Amygdala (tissue), 56 donors: Measurements from ENCODE around the gene UBAP2.
A peak's percentile ranks its signal among the peaks of the same experiment; 100 is the strongest.
"Not testable (repeated sequence)": the region's sequence is repeated elsewhere in the genome, so short reads cannot be mapped to it uniquely, and the experiment has no call there.

Source experiments
- DNase-seq, 56 donors: peaks; one replicate each; lab custom pipeline; 2025; lab: John Stamatoyannopoulos, UW

UBAP2 gene

DNA sequence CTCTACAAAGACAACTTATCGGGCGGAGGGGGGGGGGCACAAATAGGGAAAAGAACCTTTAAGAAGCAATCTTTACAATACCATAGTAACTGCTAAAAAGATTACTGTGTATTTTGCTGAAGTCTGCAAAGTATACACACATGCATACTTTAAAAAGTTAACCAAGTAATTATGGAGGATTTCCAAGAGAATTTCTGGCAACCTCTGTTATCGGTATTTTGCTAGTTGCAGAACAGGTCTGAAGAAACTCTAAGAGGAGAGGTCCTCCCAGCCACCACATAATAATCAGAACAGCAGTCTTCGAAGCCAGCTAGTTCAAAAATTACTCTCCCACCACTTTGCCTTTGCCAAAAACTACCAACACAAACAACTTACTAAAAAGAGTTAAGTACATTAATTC is 56.1 kb downstream of the UBAP2 start:
- DNase-seq, result no peak

DNA sequence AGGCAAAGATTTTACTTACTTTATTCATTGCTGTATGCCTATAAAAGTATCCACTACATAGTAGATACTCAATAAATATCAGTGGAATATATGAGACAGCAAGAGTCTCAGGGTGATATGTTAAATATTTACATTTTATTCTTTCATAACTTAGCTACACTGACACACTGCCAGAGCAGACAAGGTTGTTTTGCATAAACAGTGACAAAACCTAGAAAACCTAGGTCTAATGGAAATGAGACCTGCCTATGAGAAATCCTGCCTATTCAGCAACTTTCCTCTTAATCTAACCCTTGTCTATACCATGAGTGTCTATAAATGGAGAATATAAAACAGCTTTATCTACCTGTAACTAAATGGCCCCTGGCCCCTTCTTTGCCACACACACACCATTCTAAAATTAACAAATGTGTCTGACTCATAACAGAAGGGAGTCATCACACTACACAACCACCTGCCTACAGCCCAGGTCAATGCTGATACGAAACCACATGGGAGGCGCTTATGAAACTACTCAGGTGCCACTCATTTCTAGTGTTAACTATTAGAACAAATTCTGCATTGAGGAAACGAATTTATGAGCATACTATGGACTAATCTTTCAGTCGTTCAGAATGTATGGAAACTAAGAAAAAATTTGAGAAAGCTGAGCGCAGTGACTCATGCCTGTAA is 60.3 kb downstream of the UBAP2 start:
- no peak for DNase-seq

DNA sequence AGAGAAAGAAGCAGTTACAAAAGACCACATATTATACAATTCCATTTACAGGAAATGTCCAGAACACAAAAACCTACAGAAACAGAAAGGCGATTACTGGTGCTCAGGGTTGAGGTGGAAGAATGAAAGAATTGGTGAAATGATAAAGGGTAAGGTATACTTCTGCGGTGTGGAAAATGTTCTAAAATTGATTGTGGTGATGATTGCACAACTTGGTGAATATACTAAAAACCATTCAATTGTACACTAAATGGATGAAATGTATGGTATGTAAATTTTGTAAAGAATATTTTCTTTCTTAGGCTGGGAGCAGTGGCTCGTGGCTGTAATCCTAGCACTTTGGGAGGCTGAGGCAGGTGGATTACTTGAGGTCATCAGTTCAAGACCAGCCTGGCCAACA is 72.3 kb downstream of the UBAP2 start:
- no peak for DNase-seq

DNA sequence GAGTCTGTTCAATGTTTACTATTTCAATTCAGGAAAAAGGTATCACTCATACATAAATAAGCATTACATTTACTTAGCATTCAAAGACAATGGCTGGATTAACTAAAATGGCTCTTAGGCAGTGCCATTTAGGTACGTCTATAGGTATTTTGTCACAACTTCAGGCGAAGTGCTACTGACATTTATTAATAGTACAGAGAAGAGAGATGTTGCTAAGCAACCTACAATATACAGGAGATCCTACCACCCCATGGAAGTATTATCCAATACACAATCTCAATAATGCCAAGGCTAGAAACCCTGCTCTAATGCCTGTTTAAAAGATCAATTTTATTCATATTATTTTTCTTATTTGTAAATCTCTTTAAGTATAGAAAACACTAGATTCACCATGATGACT is 76.0 kb downstream of the UBAP2 start:
- DNase-seq, result no peak

DNA sequence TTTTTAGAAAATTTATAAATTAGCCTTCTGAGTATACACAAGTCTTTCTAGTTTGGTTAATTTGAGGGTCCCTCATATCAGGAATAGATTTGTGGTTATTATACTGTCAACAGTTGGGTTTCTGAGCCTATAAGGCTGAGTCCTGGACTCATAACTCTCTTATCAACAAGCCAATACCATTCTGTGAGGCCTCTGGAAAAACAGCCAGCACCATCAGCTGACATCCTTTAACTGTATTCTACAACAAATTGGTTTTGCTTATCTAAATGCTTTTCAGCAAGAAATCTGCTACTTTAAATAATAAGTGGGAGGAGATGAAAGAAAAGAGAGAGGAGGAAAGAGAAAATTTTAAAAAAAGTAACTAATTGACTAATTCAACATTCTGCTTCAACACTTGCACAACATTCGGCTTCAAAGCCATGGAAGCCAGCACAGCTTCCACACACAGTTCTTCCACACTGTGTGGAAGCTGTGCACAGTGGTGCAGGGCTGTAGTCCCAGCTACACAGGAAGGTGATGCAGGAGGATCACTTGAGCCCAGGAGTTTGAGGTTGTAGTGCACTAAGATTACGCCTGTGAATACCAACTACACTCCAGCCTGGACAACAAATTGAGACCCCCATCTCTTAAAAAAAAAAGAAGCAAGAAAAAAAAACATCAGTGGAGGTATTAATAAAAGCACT is 84.5 kb downstream of the UBAP2 start:
- peak in 1 of 56 donors; percentile 1 for DNase-seq

DNA sequence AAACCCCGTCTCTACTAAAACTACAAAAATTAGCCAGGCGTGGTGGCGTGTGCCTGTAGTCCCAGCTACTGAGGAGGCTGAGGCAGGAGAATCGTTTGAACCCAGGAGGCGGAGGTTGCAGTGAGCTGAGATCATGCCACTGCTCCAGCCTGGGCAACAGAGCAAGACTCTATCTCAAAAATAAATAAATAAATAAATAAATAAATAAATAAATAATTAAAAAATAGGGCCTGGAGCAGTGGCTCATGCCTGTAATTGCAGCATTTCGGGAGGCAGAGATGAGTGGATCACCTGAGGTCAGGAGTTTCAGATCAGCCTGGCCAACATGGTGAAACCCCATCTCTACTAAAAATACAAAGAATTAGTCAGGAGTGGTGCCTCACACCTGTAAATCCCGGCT is 86.2 kb downstream of the UBAP2 start:
- not testable (repeated sequence) for DNase-seq

DNA sequence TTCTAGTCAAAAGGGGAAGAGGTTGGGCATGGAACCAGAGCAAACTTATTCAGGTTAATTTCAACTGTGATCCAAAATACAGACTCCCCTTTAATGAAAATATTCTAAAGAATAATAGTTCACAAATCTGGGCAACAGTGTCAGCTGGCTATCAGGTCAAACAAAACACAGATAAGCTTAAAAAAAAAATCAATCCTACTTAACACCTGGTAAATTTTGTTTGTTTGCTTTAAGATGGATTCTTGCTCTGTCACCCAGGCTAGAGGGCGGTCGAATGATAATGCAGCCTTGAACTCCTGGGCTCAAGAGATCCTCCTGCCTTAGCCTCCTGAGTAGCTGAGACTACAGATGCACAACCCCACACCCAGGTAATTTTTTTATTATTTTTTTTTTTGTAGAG is 89.0 kb downstream of the UBAP2 start:
- DNase-seq, result no peak

DNA sequence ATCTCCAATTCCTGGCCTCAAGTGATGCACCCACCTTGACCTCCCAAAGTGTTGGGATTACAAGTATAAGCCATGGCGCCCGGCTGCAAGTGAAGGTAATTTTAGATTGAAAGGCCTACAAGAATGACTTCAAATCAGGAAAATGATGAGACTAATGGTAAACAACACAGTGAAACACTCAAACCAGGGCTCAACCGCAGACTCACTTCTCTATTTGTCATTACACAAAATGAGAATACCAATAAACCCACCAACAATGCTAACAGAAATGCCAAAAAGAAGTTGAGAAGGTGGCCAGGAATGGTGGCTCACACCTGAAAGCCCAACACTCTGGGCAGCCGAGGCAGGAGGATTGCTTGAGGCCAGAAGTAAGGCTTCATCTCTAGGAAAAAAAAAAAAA is 92.1 kb downstream of the UBAP2 start:
- DNase-seq, result no peak

DNA sequence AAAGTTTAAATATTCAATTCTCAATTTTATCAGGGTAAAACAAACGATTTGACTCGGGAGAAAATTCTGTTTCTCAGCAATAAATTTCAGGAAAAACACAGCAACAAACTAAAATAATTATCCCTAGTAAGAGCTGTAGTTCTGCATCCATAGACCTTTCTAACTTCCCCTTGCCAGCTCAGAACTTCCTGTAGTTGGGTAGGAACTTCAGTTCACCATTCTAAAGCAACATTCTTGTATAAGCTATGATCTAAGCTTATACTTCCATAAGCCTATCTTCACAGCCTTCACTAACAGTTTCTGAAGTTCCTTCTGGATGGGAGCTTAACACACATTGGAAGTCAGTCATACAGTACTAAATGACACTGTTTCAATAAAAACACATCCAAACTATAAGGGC is 96.6 kb downstream of the UBAP2 start:
- no peak for DNase-seq

DNA sequence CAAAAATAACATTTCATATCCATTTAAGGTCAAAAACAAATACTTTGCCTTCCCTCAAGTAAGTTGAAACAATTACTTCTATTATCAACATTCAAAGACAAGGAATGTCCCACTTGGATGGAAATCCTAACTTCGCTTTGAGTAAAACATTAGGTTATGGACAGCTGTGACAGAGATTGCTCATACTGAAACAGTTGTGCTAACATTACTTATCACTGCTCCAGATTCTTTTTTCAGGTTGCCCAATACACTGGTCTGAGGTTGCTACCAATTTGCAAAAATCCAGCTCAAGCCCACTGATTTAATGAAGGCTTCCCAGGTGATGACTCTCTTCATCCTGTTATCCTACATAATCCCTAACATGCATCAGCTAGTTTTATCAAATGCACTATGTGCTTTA is 98.3 kb downstream of the UBAP2 start:
- DNase-seq, result no peak

DNA sequence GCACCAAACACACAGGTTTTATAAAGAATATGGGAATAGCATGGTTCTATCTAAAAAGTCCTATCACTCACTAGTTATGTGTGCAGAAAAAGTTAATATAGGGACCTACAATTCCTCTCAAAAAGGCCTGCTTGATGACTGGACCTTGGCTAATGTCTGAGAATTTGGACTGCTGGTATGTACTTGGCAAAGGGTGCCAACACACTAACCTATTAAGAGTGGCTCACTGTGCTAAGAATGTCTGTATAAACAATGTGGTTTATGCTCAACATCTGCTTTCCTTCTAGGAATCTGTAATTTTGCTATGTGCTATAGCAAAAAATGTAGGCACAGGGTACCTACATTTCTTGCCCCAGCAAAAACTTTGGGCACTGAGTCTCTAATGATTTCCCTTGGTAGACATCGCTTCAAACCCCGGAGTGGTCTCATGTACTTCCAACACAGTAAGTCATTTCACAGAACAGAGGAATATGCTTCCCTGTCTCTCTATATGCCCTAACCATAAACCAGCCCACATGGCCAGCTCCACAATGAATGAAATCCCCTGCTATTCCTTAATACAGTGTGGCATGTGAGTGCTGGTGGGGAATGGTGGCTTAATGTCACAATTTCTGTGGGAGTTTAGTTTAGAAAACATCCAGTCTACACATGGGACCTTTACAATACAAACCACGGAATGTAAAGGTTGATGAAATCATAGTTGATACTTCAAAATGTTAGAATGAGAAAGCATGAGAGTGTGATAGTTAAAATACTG is 101.7 kb downstream of the UBAP2 start:
- DNase-seq, result no peak

DNA sequence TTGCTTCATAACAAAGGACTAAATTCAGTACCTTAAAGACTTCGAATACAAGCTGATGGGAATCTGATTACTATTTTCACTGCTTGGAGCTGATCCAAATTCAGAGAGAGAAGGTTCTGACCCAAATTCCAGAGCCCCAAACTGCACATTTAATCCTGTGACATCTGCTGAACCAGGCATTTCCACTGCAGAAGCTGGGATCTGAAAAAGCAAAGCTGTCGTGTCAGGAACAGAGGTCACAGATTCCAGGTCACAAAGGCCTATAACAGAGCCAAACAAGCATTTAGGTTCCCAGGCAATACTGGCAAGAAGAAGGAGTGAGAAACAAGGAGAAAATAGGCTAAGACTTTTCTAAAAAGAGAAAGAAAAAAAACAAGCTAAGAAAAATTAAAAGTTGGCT is 105.3 kb downstream of the UBAP2 start:
- no peak for DNase-seq

DNA sequence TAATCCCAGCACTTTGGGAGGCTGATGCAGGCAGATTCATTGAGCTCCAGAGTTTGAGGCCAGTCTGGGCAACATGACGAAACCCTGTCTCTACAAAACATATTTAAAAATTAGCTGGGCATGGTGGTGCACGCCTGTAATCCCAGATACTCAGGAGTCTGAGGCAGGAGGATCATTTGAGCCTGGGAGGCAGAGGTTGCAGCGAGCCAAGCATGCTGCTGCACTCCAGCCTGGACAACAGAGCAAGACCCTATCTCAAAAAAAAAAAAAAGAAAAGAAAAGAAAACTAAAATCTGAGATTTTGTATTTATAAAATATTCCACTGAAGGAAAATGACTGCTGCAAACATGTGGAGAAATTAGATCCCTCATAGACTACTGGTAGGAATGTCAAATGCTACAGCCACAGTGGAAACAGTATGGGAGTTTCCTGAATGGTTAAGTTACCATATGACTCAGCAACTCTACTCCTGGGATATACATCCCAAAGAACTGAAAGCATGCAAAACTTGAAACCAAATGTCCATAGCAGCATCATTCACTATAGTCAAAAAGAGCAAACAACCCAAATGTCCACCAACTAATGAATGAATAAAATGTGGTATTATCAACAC is 106.1 kb downstream of the UBAP2 start:
- no peak for DNase-seq

DNA sequence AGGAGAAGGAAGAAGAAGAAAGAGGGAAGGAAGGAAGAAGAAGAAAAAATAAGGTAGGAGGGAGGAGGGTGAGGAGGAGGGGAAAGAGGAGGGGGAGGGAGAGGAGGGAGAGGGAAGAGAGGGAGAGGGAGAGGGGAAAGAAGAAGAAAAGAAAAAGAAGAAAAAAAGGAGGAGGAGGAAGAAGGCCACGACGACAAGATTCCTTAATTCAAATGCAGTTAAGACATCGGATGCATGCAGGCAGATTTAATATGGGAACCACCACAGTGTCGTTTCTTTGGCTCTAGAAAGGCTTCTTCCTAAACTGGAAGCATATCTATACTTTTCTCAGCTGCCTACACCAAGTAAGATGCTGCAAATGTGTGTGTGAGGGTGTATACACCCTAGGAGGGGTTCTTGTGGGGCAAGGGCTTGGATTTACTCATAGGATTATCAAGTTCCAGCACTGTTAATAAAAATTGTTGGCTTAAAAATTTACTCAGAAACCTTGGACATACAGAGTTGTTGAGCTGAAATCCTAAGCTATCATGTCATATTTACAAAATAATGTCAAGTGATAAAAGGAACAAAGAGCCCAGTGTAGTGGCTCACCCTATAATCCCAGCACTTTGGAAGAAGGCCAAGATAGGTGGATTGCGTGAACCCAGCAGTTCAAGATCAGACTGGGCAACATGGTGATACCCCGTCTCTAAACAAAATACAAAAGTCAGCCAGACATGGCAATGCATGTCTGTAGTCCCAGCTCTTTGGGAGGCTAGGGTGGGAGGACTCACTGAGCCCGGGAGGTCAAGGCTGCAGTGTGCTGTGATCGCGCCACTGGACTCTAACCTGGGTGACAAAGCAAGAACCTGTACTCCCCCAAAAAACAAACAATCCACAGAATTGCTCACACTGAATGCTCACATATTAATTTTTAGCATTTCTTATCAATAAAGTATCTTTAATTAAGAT is 108.5 kb downstream of the UBAP2 start:
- no peak for DNase-seq

DNA sequence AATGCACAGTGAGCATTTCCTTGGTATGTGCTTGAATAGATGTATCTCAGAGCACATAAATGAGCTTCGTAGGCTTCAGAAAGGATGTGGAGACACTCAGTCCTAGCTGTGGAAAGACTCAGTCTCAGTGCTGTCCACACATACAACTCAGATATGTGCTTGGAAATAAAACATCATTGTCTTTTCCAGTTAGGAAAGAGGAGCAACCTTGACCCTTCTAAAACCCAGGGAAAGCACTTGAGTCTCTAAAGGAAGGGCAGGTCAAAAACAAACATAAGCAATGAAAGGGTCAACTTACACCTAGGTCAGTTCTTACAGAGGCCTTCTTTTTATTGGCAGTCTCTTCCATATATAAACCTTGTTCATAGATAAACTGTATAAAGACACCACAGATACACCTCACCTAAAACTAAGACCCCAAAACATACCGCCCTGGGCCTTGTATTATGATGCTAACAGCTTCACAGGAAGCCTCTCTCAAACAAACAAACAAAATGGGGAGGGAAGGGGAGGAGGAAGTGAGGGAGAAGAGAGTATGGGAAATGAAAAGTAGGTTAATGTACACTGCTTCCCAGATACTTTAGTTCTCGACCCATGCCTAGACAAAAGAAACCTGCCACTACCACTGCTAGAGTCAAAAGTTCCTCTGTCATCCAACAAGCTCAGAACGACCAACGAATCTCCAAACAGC is 114.4 kb downstream of the UBAP2 start:
- DNase-seq, result no peak

DNA sequence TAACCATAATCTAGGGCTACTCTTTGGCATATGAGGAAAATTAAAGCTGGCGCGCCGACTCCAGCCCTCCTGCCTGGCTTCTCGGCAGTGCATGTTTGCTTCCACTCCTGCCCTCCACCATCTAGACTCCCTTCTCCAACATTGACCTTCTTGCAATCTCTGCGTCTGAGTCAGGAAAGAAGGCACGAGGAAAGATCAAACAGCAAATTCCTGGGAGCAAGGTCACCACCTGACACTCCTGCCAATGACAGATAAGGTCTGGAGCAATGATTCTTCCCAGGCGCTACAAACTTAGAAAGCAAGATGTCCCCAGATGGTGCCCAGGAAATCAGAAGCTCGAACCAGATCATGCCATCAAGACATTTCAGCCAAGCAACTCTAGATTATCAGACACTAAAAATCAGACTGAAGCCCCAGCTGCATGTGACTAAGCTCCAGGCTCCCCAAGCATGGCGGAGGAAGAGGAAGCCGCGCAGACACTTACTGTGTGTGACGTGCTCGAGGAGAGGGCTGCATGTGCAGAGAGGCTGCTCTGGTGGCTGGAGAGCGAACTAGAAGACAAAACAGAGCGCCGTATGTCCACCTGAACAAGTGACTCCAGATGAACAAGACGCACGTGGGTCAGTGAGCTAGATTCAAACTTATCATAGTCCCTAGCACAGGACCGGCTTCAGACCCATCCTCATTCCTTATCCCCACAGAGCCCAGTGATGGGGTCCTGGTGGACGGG is 116.4 kb downstream of the UBAP2 start:
- DNase-seq, result no peak

DNA sequence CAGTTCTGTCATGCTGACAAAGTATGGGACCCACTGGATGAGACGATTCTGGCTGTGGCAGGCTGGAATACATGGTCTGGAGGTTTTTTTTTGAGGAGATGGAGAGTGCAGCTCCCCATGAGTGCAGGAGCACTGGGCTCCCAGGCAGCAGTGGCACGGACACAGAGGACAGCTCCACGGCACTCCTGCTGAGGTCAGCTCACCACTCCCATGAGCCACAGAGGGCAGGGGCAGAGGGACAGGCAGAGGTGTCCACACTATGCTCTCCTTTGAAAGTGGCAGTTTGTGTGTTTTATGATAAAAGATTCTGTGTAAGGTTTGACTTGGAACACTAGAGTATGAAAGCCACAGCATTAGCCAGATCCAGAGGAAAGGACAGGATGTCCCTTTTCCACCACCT is 117.4 kb downstream of the UBAP2 start:
- no peak for DNase-seq

DNA sequence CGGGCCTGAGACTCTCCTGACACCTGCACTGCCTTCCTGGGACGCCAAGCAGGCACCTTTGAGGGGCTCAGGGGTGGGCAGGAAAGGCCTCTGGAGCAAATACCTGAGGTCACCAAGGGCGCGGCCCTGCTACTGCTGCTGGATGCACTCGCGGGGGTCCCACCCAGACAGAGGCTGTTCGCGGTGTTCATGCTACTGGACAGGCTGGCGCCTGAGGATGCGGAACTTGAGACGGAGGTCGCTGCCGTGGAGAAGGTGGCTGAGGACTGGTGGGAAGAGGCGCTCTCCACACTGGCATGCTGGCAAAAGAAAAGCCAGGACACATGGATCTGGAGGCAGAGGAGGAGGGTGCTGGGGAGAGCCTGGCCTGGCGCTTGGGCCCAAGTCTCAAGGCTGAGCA is 121.0 kb downstream of the UBAP2 start:
- DNase-seq, result no peak
